ENCODE data around the gene INPP5B.

DNA sequence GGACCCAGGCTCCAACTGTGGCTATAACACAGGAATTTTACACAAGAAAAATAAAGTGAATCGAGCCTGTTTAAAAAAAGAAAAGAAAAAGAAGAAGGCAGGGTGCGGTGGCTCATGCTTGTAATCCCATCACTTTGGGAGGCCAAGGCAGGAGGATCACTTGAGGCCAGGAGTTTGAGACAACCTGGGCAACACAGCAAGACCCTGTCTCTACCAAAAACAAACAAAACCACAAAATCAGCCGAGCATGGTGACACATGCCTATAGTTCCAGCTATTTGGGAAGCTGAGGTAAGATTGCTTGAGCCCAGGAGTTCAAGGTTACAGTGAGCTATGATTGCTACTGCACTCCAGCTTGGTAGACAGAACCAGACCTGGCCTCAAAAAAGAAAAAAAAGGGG, 105.2 kb downstream of the INPP5B start:
- TF ChIP-seq EZH2 (IDR thresholded peaks at IDR 0.05; ENCODE audit: insufficient read depth, poor library complexity, severe bottlenecking) (no peak), EZH2phosphoT487 (IDR thresholded peaks at IDR 0.05; ENCODE audit: insufficient read depth, low read depth) (no peak)

Measured in GM23248 (cell line).